CD4-positive, alpha-beta T cell (primary cell): ENCODE measurements around the gene ZNF397. TPM values are rescaled to one million over a fixed set of nuclear protein-coding genes. Genes with fewer than 3 reads are reported as not detected.
A peak's percentile ranks its signal among the peaks of the same experiment; 100 is the strongest.

Experiments
- ATAC-seq: fragments of 200-7000 bp; cut with Tn5 transposase; one replicate; pipeline ENCODE4 v1.10.0; 2022; ENCODE audit warnings: mild to moderate bottlenecking; ENCODE audit not compliant: poor library complexity
- CTCF ChIA-PET: fragments of 350-600 bp; sonication (Branson Sonifier 250); formaldehyde crosslinking; loops from one replicate; lab custom pipeline; 2021; ENCODE audit warnings: antibody characterized with exemption, inconsistent platforms; lab: Charles Lee
- POLR2A ChIA-PET: fragments of 350-600 bp; sonication (Branson Sonifier 250); formaldehyde crosslinking; loops from one replicate; lab custom pipeline; 2021; ENCODE audit warnings: antibody characterized with exemption, inconsistent platforms; lab: Charles Lee
- DNase-seq, 14 experiments: peaks; one replicate each; pipeline ENCODE4 v3.0.0-alpha.2; 2013 to 2020; ENCODE audit warnings: mixed read lengths in 2 of 14
- H3K27ac ChIP-seq, 2 donors: one replicate each; pipeline versions ENCODE4 v1.5.1 to v1.7.0; 2013; ENCODE audit warnings: low read length in 2 of 2, low read depth in 1 of 2, mild to moderate bottlenecking in 1 of 2
- H3K27me3 ChIP-seq, 2 experiments: 1 replicate in 1 of 2; 2 replicates in 1 of 2; pipeline versions ENCODE4 v1.6.1 to v1.7.0; 2013; ENCODE audit warnings: low read length in 2 of 2, control low read depth in 1 of 2, mild to moderate bottlenecking in 1 of 2, moderate library complexity in 1 of 2; ENCODE audit not compliant: insufficient read depth in 2 of 2, control insufficient read depth in 1 of 2
- H3K36me3 ChIP-seq: one replicate; pipeline ENCODE4 v1.6.1; 2013; ENCODE audit warnings: low read length, control low read depth; ENCODE audit not compliant: insufficient read depth
- H3K4me1 ChIP-seq: one replicate; pipeline ENCODE4 v1.6.1; 2013; ENCODE audit warnings: low read length, control low read depth; ENCODE audit not compliant: insufficient read depth
- H3K4me3 ChIP-seq: one replicate; pipeline ENCODE4 v1.5.1; 2013; ENCODE audit warnings: mild to moderate bottlenecking, low read length, moderate library complexity
- H3K9me3 ChIP-seq, 2 experiments: 1 replicate in 1 of 2; 2 replicates in 1 of 2; pipeline versions ENCODE4 v1.6.1 to v1.7.0; 2013; ENCODE audit warnings: low read length in 2 of 2, mild to moderate bottlenecking in 2 of 2, control low read depth in 1 of 2, moderate library complexity in 1 of 2; ENCODE audit not compliant: control insufficient read depth in 1 of 2, insufficient read depth in 1 of 2
- H3K27ac Mint-ChIP-seq: one replicate; pipeline ENCODE4 v1.8.0; 2020; ENCODE audit warnings: mixed read lengths
- H3K27me3 Mint-ChIP-seq: one replicate; pipeline ENCODE4 v1.8.0; 2021; ENCODE audit warnings: mixed read lengths
- H3K36me3 Mint-ChIP-seq: one replicate; pipeline ENCODE4 v1.8.0; 2021; ENCODE audit warnings: low read depth, mixed read lengths
- H3K4me1 Mint-ChIP-seq: one replicate; pipeline ENCODE4 v1.8.0; 2021; ENCODE audit warnings: low read depth, mixed read lengths
- H3K4me3 Mint-ChIP-seq: one replicate; pipeline ENCODE4 v1.8.0; 2020; ENCODE audit warnings: mild to moderate bottlenecking, mixed read lengths
- H3K9me3 Mint-ChIP-seq: one replicate; pipeline ENCODE4 v1.8.0; 2020; ENCODE audit warnings: mixed read lengths
- intact Hi-C, 2 experiments: fragments of 100-400 bp; cut with DNase I in 1 of 2; cut with micrococcal nuclease in 1 of 2; formaldehyde crosslinking; loops; one replicate each; pipeline versions ENCODE4 v1.15.1 to v1.9.0; 2023 to 2025; cut with DNase I, micrococcal nuclease
- total RNA-seq, 174 experiments: library from RNA in 2 of 174; stranded (reverse) in 2 of 174; gene quantifications; one replicate each; pipeline ENCODE4 v1.2.3 and lab custom pipeline; 2021 to 2026
- TF ChIP-seq, protein P1 (sequence below): fragments of 200-600 bp; IDR thresholded peaks from one replicate; pipeline ENCODE4 v1.8.0; 2022; ENCODE audit warnings: antibody characterized with exemption, mild to moderate bottlenecking

ZNF397 gene
- total RNA-seq, 2 experiments from 2014 or later: 7.6 to 10.0 TPM

DNA sequence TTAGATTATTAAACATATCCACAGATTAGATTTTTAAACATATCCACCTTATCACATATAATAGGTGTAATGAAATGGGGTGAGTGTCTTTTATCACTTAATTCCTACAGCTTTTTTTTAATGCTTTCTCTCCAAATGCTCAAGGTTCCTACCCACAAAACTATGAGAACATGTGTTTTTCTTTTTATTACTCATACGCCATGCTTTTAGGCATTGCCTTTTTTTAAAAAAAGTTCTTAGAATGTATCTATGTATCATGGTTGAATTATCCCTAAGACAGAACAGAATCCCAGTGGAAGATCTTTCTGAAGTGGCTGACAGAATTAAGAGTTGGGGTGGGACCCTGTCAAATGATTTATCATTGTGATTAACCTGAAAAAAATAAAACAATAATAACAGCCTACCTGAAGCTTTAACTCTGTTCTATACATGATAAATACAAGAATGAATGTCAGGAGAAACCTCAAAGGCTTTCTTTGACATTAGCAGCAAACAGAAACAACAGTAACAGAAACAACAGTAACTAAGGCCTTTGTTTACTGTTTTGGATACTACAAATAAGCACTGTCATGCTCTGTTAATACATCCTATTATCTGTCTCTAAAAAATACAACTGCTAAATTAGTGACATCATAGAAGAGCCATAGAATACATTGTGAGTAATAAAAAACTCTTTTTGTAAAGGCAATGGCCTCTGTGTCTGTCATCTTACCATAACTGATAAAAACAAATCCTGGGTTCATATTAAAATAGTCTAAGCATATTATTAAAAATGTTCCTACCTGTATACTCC is 4.1 kb upstream of the ZNF397 start:
- no peak overlapping the region for H3K27ac ChIP-seq
- peaks cover 4% of the 10 kb centered on the region for H3K4me1 ChIP-seq
- H3K9me3 ChIP-seq: no peaks in the 10 kb centered on the region
- ChIA-PET POLR2A (no interaction called here), CTCF (interaction anchor here (1.3 to 1.4 kb wide), 2 partner anchors 118 to 150 kb away, joined by 4 read pairs; no protein-coding TSS in a partner anchor)
- TF ChIP-seq, protein P1, sequence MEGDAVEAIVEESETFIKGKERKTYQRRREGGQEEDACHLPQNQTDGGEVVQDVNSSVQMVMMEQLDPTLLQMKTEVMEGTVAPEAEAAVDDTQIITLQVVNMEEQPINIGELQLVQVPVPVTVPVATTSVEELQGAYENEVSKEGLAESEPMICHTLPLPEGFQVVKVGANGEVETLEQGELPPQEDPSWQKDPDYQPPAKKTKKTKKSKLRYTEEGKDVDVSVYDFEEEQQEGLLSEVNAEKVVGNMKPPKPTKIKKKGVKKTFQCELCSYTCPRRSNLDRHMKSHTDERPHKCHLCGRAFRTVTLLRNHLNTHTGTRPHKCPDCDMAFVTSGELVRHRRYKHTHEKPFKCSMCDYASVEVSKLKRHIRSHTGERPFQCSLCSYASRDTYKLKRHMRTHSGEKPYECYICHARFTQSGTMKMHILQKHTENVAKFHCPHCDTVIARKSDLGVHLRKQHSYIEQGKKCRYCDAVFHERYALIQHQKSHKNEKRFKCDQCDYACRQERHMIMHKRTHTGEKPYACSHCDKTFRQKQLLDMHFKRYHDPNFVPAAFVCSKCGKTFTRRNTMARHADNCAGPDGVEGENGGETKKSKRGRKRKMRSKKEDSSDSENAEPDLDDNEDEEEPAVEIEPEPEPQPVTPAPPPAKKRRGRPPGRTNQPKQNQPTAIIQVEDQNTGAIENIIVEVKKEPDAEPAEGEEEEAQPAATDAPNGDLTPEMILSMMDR: no peak
- no peaks in the 10 kb centered on the region for H3K36me3 ChIP-seq
- no peak overlapping the region for H3K4me3 ChIP-seq
- intact Hi-C loops: loop anchor here in 1 of 2 experiments (10.0 kb wide), 1 partner anchor 348 kb away; the partner anchor contains the start of gene GALNT1
- H3K4me3 Mint-ChIP-seq: no peak overlapping the region
- ATAC-seq (no peak), DNase-seq (no peak)
- no peaks in the 10 kb centered on the region for H3K27me3 ChIP-seq
- H3K9me3 Mint-ChIP-seq: no peaks in the 10 kb centered on the region
- H3K27me3 Mint-ChIP-seq: no peaks in the 10 kb centered on the region
- no peak overlapping the region for H3K27ac Mint-ChIP-seq
- H3K36me3 Mint-ChIP-seq: peaks cover 12% of the 10 kb centered on the region
- peaks cover 6% of the 10 kb centered on the region for H3K4me1 Mint-ChIP-seq

GRCh38 chr18:35239314-35239713 is 1.5 kb upstream of the ZNF397 start:
- Mint-ChIP-seq H3K27ac (peak overlapping the region; percentile 52), H3K27me3 (no peaks in the 10 kb centered on the region), H3K9me3 (no peaks in the 10 kb centered on the region), H3K4me3 (peak overlapping the region; percentile 80), H3K4me1 (peaks cover 27% of the 10 kb centered on the region), H3K36me3 (peaks cover 36% of the 10 kb centered on the region)
- intact Hi-C loops: loop anchor here in 1 of 2 experiments (10.0 kb wide), 1 partner anchor 345 kb away; the partner anchor contains the start of gene GALNT1
- DNase-seq (no peak), ATAC-seq (no peak)
- H3K27me3 ChIP-seq: no peaks in the 10 kb centered on the region
- peaks cover 19% of the 10 kb centered on the region for H3K36me3 ChIP-seq
- TF ChIP-seq, protein P1: no peak
- no peaks in the 10 kb centered on the region for H3K9me3 ChIP-seq
- H3K4me1 ChIP-seq: peaks cover 9% of the 10 kb centered on the region
- ChIA-PET POLR2A (interaction anchor here (1.6 to 2.9 kb wide), 6 partner anchors 28 to 263 kb away, joined by 4 to 30 read pairs (median 18); partner anchors contain the start of genes MAPRE2, ZNF24 and ZSCAN30), CTCF (interaction anchor here (1.1 to 2.0 kb wide), 4 partner anchors 11 to 210 kb away, joined by 3 to 6 read pairs (median 4); no protein-coding TSS in a partner anchor)
- no peak overlapping the region for H3K4me3 ChIP-seq
- no peak overlapping the region for H3K27ac ChIP-seq

GRCh38 chr18:35241448-35241804 is 592 bp downstream of the ZNF397 start:
- ATAC-seq (no peak), DNase-seq (peak in 1 of 14 experiments; percentile 8)
- Histone ChIP-seq H3K36me3 (peaks cover 39% of the 10 kb centered on the region), H3K4me3 (peak overlapping the region; percentile 83), H3K27me3 (no peaks in the 10 kb centered on the region), H3K4me1 (peaks cover 9% of the 10 kb centered on the region), H3K9me3 (no peaks in the 10 kb centered on the region), H3K27ac (peak overlapping the region; percentile 90 to 94)
- ChIA-PET CTCF (no interaction called here), POLR2A (interaction anchor here (1.0 to 2.9 kb wide), 14 partner anchors 26 to 1587 kb away, joined by 3 to 30 read pairs (median 6); partner anchors contain the start of genes ELP2, KIAA1328, MAPRE2 and SLC39A6)
- Mint-ChIP-seq H3K9me3 (no peaks in the 10 kb centered on the region), H3K36me3 (peaks cover 57% of the 10 kb centered on the region), H3K4me1 (peaks cover 41% of the 10 kb centered on the region), H3K27ac (peak overlapping the region; percentile 99), H3K27me3 (no peaks in the 10 kb centered on the region), H3K4me3 (peak overlapping the region; percentile 98)
- TF ChIP-seq, protein P1: no peak
- intact Hi-C loops: loop anchor here (1.0 to 10.0 kb wide), 5 partner anchors 103 to 1583 kb away; partner anchors contain the start of genes INO80C (in 2 of the 2), KIAA1328 (in 1 of the 2), TPGS2 (in 1 of the 2) and ZNF24 (in 1 of the 2)
